Gastrocnemius medialis (tissue), 4 donors: ENCODE results near the gene SAMD10.

Experiments
- CTCF ChIP-seq, 5 experiments: fragments of 450-650 bp in 3 of 5; fragments of 200-600 bp in 2 of 5; sonication (generic) in 2 of 5; IDR thresholded peaks in 4 of 5; conservative IDR thresholded peaks in 1 of 5; 1 replicate in 4 of 5; 2 replicates in 1 of 5; pipeline ENCODE4 v1.5.1; 2016 to 2019; ENCODE audit warnings: antibody characterized with exemption in 5 of 5, mild to moderate bottlenecking in 3 of 5, moderate library complexity in 3 of 5
- POLR2A ChIP-seq, 2 donors: fragments of 450-650 bp; IDR thresholded peaks; one replicate each; pipeline ENCODE4 v1.6.1; 2017; ENCODE audit warnings: antibody characterized with exemption in 2 of 2, mild to moderate bottlenecking in 2 of 2, moderate library complexity in 2 of 2

- TF ChIP-seq POLR2A (IDR thresholded peaks at IDR 0.05) (no peak), CTCF (IDR thresholded peaks at IDR 0.05 in 4 of 5, conservative IDR thresholded peaks at IDR 0.05 in 1 of 5) (no peak)
Measured at GRCh38 chr20:64006902-64007301, 27.5 kb upstream of the SAMD10 start.
